ENCODE measurements around the gene LPAR1.

Gene LPAR1

GRCh38 chr9:110942522-110942921 is 95.7 kb downstream of the LPAR1 start:
- WGBS, 2 experiments = 100% methylated on average over 1 of the region's 1 CpG; no CpG with 5 or more reads in 1 of the 2 experiments

GRCh38 chr9:110940951-110941557 is 97.2 kb downstream of the LPAR1 start:
- 95 to 97% methylated on average over 5 to 6 of the region's 6 CpGs for WGBS, 2 experiments
- H3K4me3 ChIP-seq (ENCODE audit: insufficient read depth, low read depth, low read length) = no peak overlapping the region
- H3K27ac ChIP-seq (ENCODE audit: insufficient read depth, low read depth, low read length, poor library complexity, severe bottlenecking) = no peak overlapping the region
- no peaks in the 10 kb centered on the region for H3K4me1 ChIP-seq (ENCODE audit: control insufficient read depth, insufficient read depth, low read length)
- H3K9me3 ChIP-seq (ENCODE audit: control insufficient read depth, low read length) = no peaks in the 10 kb centered on the region
- H3K36me3 ChIP-seq (ENCODE audit: control insufficient read depth, insufficient read depth, low read length) = peaks cover 7% of the 10 kb centered on the region
- H3K27me3 ChIP-seq (ENCODE audit: control insufficient read depth, insufficient read depth, low read length, poor library complexity, severe bottlenecking) = no peaks in the 10 kb centered on the region

More at GRCh38 chr9:110942522-110942921, 95.7 kb downstream of the LPAR1 start:
- Histone ChIP-seq H3K27ac (ENCODE audit: insufficient read depth, low read depth, low read length, poor library complexity, severe bottlenecking) (no peak overlapping the region), H3K9me3 (ENCODE audit: control insufficient read depth, low read length) (no peaks in the 10 kb centered on the region), H3K4me1 (ENCODE audit: control insufficient read depth, insufficient read depth, low read length) (no peaks in the 10 kb centered on the region), H3K36me3 (ENCODE audit: control insufficient read depth, insufficient read depth, low read length) (peaks cover 7% of the 10 kb centered on the region), H3K27me3 (ENCODE audit: control insufficient read depth, insufficient read depth, low read length, poor library complexity, severe bottlenecking) (no peaks in the 10 kb centered on the region), H3K4me3 (ENCODE audit: insufficient read depth, low read depth, low read length) (no peak overlapping the region)

DNA sequence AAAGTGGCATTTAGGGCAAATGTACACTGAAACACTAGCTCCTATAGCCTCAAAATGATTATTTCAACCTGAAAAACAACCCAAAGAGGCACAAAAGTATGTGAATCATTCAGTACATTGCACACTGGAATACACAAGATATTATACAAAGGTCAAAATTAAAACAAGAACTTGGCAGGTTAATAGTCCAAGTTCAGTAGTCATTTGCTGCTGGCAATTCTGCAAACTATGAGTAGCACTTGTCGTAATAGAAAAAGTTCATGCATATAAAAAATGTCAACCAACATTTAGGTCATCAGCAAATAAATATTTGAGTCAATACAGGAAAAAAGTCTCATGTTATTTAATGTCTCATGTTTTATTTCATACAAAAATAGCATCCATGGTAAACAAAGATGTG is 98.7 kb downstream of the LPAR1 start:
- Histone ChIP-seq H3K4me3 (ENCODE audit: insufficient read depth, low read depth, low read length) (no peak overlapping the region), H3K4me1 (ENCODE audit: control insufficient read depth, insufficient read depth, low read length) (no peaks in the 10 kb centered on the region), H3K9me3 (ENCODE audit: control insufficient read depth, low read length) (no peaks in the 10 kb centered on the region), H3K36me3 (ENCODE audit: control insufficient read depth, insufficient read depth, low read length) (peaks cover 7% of the 10 kb centered on the region), H3K27me3 (ENCODE audit: control insufficient read depth, insufficient read depth, low read length, poor library complexity, severe bottlenecking) (no peaks in the 10 kb centered on the region), H3K27ac (ENCODE audit: insufficient read depth, low read depth, low read length, poor library complexity, severe bottlenecking) (no peak overlapping the region)
- WGBS, 2 experiments = 100% methylated on average over 1 of the region's 1 CpG

- Histone ChIP-seq H3K4me3 (ENCODE audit: insufficient read depth, low read depth, low read length) (no peak overlapping the region), H3K27me3 (ENCODE audit: control insufficient read depth, insufficient read depth, low read length, poor library complexity, severe bottlenecking) (no peaks in the 10 kb centered on the region), H3K9me3 (ENCODE audit: control insufficient read depth, low read length) (no peaks in the 10 kb centered on the region), H3K36me3 (ENCODE audit: control insufficient read depth, insufficient read depth, low read length) (peaks cover 7% of the 10 kb centered on the region), H3K27ac (ENCODE audit: insufficient read depth, low read depth, low read length, poor library complexity, severe bottlenecking) (no peak overlapping the region), H3K4me1 (ENCODE audit: control insufficient read depth, insufficient read depth, low read length) (no peaks in the 10 kb centered on the region)
- 95 to 96% methylated on average over 5 of the region's 5 CpGs for WGBS, 2 experiments
Observed at GRCh38 chr9:110939047-110939446, 99.2 kb downstream of the LPAR1 start.

DNA sequence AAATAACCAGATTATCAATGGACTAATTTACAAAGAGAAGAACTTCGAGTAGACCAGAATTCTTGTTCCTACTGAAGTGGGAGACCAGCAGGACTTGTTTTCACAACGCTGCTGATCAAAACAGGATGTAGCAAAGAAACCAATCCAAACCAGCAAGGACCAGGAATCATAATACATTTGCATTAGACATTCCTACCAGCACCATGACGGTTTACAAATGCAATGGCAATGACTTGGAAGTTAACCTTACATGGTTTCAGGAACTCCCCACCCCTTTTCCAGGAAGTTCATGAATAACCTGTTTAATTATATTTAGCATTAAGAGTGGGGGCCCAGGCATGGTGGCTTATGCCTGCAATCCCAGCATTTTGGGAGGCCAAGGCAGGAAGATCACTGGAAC is 100.0 kb downstream of the LPAR1 start:
- WGBS, 2 experiments = 93% methylated on average over 3 of the region's 3 CpGs
- H3K36me3 ChIP-seq (ENCODE audit: control insufficient read depth, insufficient read depth, low read length) = peaks cover 7% of the 10 kb centered on the region
- no peak overlapping the region for H3K4me3 ChIP-seq (ENCODE audit: insufficient read depth, low read depth, low read length)
- H3K4me1 ChIP-seq (ENCODE audit: control insufficient read depth, insufficient read depth, low read length) = no peaks in the 10 kb centered on the region
- no peak overlapping the region for H3K27ac ChIP-seq (ENCODE audit: insufficient read depth, low read depth, low read length, poor library complexity, severe bottlenecking)
- no peaks in the 10 kb centered on the region for H3K27me3 ChIP-seq (ENCODE audit: control insufficient read depth, insufficient read depth, low read length, poor library complexity, severe bottlenecking)
- H3K9me3 ChIP-seq (ENCODE audit: control insufficient read depth, low read length) = no peaks in the 10 kb centered on the region

DNA sequence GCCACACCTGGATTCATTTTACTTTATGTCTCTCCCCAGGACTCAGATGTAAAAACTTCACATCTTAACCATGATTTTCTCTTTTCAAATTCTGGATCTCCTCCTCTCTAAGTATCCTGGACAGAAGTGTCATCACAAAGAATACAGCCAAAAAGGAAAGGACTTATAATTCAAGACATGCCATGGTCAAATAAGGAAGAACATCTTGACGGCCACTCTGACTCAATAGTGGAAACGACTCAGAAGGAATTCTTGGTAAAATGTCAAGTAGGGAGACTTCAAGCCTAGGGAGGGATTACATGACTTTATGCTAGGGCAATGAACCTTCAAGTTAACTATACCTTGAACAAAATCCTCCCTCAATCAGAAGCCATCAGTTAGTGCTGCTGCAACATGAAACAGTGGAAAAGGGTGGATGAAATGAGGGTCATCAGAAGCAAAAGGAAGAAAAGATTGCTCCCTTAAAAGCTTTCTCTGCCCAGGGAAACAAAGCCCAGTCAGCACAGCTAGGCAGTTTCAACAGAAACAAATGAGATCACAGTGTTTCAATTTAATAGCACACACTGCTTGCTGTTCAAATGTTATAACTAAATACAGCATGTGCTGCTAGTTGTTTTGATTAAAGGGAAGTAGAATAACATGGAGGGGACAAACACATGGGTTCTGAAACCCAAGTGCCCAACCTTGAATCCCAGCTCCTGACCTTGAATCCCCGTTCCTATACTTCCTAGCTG is 101.4 kb downstream of the LPAR1 start:
- no peak overlapping the region for H3K27ac ChIP-seq (ENCODE audit: insufficient read depth, low read depth, low read length, poor library complexity, severe bottlenecking)
- H3K4me1 ChIP-seq (ENCODE audit: control insufficient read depth, insufficient read depth, low read length) = no peaks in the 10 kb centered on the region
- no peaks in the 10 kb centered on the region for H3K9me3 ChIP-seq (ENCODE audit: control insufficient read depth, low read length)
- WGBS, 2 experiments = 88 to 92% methylated on average over 3 of the region's 3 CpGs
- H3K4me3 ChIP-seq (ENCODE audit: insufficient read depth, low read depth, low read length) = no peak overlapping the region
- no peaks in the 10 kb centered on the region for H3K27me3 ChIP-seq (ENCODE audit: control insufficient read depth, insufficient read depth, low read length, poor library complexity, severe bottlenecking)
- peaks cover 6% of the 10 kb centered on the region for H3K36me3 ChIP-seq (ENCODE audit: control insufficient read depth, insufficient read depth, low read length)

DNA sequence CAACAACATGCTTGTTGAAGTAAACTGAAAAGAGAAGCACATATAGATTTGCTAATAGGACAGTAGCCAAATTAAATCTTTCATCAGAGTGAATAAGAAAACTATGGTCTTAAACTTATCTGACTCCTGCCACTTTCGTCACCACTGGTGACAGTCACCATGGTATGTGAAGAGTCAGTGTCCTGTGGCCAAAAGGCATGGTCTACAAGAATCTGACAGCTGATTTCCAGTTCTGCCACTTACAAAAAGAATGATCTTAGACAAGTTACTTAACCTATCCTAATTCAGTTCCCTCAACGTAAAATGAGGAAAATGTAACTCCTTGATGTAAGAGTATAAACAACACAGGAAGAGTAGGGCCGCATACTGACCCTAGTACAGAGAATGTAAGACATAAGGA is 102.0 kb downstream of the LPAR1 start:
- Histone ChIP-seq H3K36me3 (ENCODE audit: control insufficient read depth, insufficient read depth, low read length) (no peaks in the 10 kb centered on the region), H3K9me3 (ENCODE audit: control insufficient read depth, low read length) (no peaks in the 10 kb centered on the region), H3K4me1 (ENCODE audit: control insufficient read depth, insufficient read depth, low read length) (no peaks in the 10 kb centered on the region), H3K27me3 (ENCODE audit: control insufficient read depth, insufficient read depth, low read length, poor library complexity, severe bottlenecking) (no peaks in the 10 kb centered on the region), H3K27ac (ENCODE audit: insufficient read depth, low read depth, low read length, poor library complexity, severe bottlenecking) (no peak overlapping the region), H3K4me3 (ENCODE audit: insufficient read depth, low read depth, low read length) (no peak overlapping the region)
- WGBS, 2 experiments = 90 to 94% methylated on average over 3 of the region's 3 CpGs

- Histone ChIP-seq H3K27ac (ENCODE audit: insufficient read depth, low read depth, low read length, poor library complexity, severe bottlenecking) (no peak overlapping the region), H3K27me3 (ENCODE audit: control insufficient read depth, insufficient read depth, low read length, poor library complexity, severe bottlenecking) (no peaks in the 10 kb centered on the region), H3K9me3 (ENCODE audit: control insufficient read depth, low read length) (no peaks in the 10 kb centered on the region), H3K4me3 (ENCODE audit: insufficient read depth, low read depth, low read length) (no peak overlapping the region), H3K36me3 (ENCODE audit: control insufficient read depth, insufficient read depth, low read length) (no peaks in the 10 kb centered on the region), H3K4me1 (ENCODE audit: control insufficient read depth, insufficient read depth, low read length) (no peaks in the 10 kb centered on the region)
- 85 to 90% methylated on average over 3 of the region's 3 CpGs for WGBS, 2 experiments
Observed at GRCh38 chr9:110935829-110936228, 102.4 kb downstream of the LPAR1 start.

DNA sequence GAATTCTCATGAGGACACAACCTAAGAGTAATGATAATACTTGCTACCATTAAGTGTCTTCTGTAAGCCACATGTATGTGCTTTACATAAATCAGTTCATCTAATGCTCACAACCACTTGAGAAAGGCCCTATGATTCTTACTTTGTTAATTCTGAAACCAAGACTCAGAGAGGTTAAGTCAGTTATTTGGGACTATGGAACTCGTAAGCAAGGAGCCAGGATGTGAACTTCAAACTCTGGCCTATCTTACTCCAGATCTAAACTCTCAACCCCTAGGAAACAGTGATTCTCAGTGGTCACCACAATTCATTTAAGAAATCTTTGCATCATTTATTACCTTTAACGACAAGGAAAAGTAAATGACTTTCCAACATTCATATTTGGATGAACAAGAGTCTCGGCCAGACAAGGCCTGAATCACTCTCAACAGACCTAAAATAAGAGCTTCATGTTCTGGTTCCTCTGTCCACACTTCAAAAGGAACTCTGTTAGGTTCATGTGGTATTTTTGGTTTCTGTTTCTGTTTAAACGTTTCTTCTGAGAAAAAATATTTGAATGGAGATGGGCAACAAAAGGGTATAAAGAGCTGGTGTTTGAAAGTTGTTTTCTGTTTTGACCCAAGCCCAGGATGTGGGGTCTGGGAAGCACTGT is 104.8 kb downstream of the LPAR1 start:
- no peaks in the 10 kb centered on the region for H3K4me1 ChIP-seq (ENCODE audit: control insufficient read depth, insufficient read depth, low read length)
- 94 to 96% methylated on average over 4 of the region's 4 CpGs for WGBS, 2 experiments

GRCh38 chr9:110932863-110933262 is 105.4 kb downstream of the LPAR1 start:
- H3K27me3 ChIP-seq (ENCODE audit: control insufficient read depth, insufficient read depth, low read length, poor library complexity, severe bottlenecking) = no peaks in the 10 kb centered on the region
- H3K4me1 ChIP-seq (ENCODE audit: control insufficient read depth, insufficient read depth, low read length) = no peaks in the 10 kb centered on the region
- 92 to 96% methylated on average over 3 of the region's 3 CpGs for WGBS, 2 experiments
- H3K4me3 ChIP-seq (ENCODE audit: insufficient read depth, low read depth, low read length) = no peak overlapping the region
- no peak overlapping the region for H3K27ac ChIP-seq (ENCODE audit: insufficient read depth, low read depth, low read length, poor library complexity, severe bottlenecking)
- H3K9me3 ChIP-seq (ENCODE audit: control insufficient read depth, low read length) = no peaks in the 10 kb centered on the region
- H3K36me3 ChIP-seq (ENCODE audit: control insufficient read depth, insufficient read depth, low read length) = no peaks in the 10 kb centered on the region

More for the DNA sequence above, 104.8 kb downstream of the LPAR1 start:
- no peaks in the 10 kb centered on the region for H3K9me3 ChIP-seq (ENCODE audit: control insufficient read depth, low read length)
- no peak overlapping the region for H3K27ac ChIP-seq (ENCODE audit: insufficient read depth, low read depth, low read length, poor library complexity, severe bottlenecking)
- H3K27me3 ChIP-seq (ENCODE audit: control insufficient read depth, insufficient read depth, low read length, poor library complexity, severe bottlenecking) = no peaks in the 10 kb centered on the region
- H3K4me3 ChIP-seq (ENCODE audit: insufficient read depth, low read depth, low read length) = no peak overlapping the region
- no peaks in the 10 kb centered on the region for H3K36me3 ChIP-seq (ENCODE audit: control insufficient read depth, insufficient read depth, low read length)

All from ectodermal cell (in vitro differentiated cells).